ENCODE measurements around the gene PCBD2.

GRCh38 chr5:135007305-135007704, 102.4 kb downstream of the PCBD2 start:
- TF ChIP-seq MAZ (IDR thresholded peaks at IDR 0.05; ENCODE audit: borderline replicate concordance, low read depth, low read length) (no peak), CTCF (conservative IDR thresholded peaks at IDR 0.05; ENCODE audit: low read depth, low read length) (no peak), RAD21 (IDR thresholded peaks at IDR 0.05; ENCODE audit: low read length) (no peak), MAFK (IDR thresholded peaks at IDR 0.05; ENCODE audit: low read depth, low read length) (no peak), MXI1 (IDR thresholded peaks at IDR 0.05; ENCODE audit: borderline replicate concordance, low read depth, low read length) (no peak), POLR2A (IDR thresholded peaks at IDR 0.05; ENCODE audit: low read depth, low read length) (no peak), RFX5 (IDR thresholded peaks at IDR 0.05; ENCODE audit: low read depth, low read length) (no peak), CEBPB (IDR thresholded peaks at IDR 0.05; ENCODE audit: low read depth, low read length) (no peak)

All from IMR-90 (cell line).